ENCODE data around the gene PCID2.

GRCh38 chr13:113138792-113139551 lies 69.5 kb downstream of the PCID2 start:
- TF ChIP-seq CTCF (IDR thresholded peaks at IDR 0.05) (no peak), ZFX (IDR thresholded peaks at IDR 0.05; ENCODE audit: borderline replicate concordance) (no peak)

Measured in 22Rv1 (cell line).